ENCODE measurements around the gene PHF12.

The PHF12 gene

GRCh38 chr17:28956112-28956511, 4.8 kb upstream of the PHF12 start:
- no peak for TF ChIP-seq CTCF (IDR thresholded peaks at IDR 0.05; ENCODE audit: insufficient read depth, low read length)
- TF ChIP-seq GABPA (IDR thresholded peaks at IDR 0.05; ENCODE audit: low read depth): no peak
- no peak for TF ChIP-seq REST (IDR thresholded peaks at IDR 0.05; ENCODE audit: insufficient replicate concordance, low read depth)
- no peak for TF ChIP-seq POLR2AphosphoS5 (IDR thresholded peaks at IDR 0.05; ENCODE audit: low read depth)
- no peak for TF ChIP-seq SPI1 (IDR thresholded peaks at IDR 0.05; ENCODE audit: borderline replicate concordance, low read depth)
- no peak for DNase-seq (ENCODE audit: low read depth in 1 of 2, low spot score in 1 of 2)

GRCh38 chr17:28955408-28955807, 4.1 kb upstream of the PHF12 start:
- H3K27me3 ChIP-seq (ENCODE audit: insufficient read depth, poor library complexity, severe bottlenecking): no peaks in the 10 kb centered on the region
- no peak overlapping the region for H3K27ac ChIP-seq (replicated peaks)
- TF ChIP-seq REST (IDR thresholded peaks at IDR 0.05; ENCODE audit: insufficient replicate concordance, low read depth): no peak
- TF ChIP-seq CTCF (IDR thresholded peaks at IDR 0.05; ENCODE audit: insufficient read depth, low read length): no peak
- TF ChIP-seq GABPA (IDR thresholded peaks at IDR 0.05; ENCODE audit: low read depth): no peak
- TF ChIP-seq POLR2AphosphoS5 (IDR thresholded peaks at IDR 0.05; ENCODE audit: low read depth): no peak
- TF ChIP-seq SPI1 (IDR thresholded peaks at IDR 0.05; ENCODE audit: borderline replicate concordance, low read depth): no peak
- no peak overlapping the region for H3K4me3 ChIP-seq (replicated peaks; ENCODE audit: insufficient read depth, low read length)
- DNase-seq (ENCODE audit: low read depth in 1 of 2, low spot score in 1 of 2): no peak

More at GRCh38 chr17:28956112-28956511, 4.8 kb upstream of the PHF12 start:
- H3K27ac ChIP-seq (replicated peaks): no peak overlapping the region
- H3K27me3 ChIP-seq (ENCODE audit: insufficient read depth, poor library complexity, severe bottlenecking): no peaks in the 10 kb centered on the region
- H3K4me3 ChIP-seq (replicated peaks; ENCODE audit: insufficient read depth, low read length): no peak overlapping the region

GRCh38 chr17:28954886-28955285, 3.6 kb upstream of the PHF12 start:
- no peak for DNase-seq (ENCODE audit: low read depth in 1 of 2, low spot score in 1 of 2)
- no peak overlapping the region for H3K4me3 ChIP-seq (replicated peaks; ENCODE audit: insufficient read depth, low read length)
- no peak for TF ChIP-seq SPI1 (IDR thresholded peaks at IDR 0.05; ENCODE audit: borderline replicate concordance, low read depth)
- no peak for TF ChIP-seq REST (IDR thresholded peaks at IDR 0.05; ENCODE audit: insufficient replicate concordance, low read depth)
- TF ChIP-seq CTCF (IDR thresholded peaks at IDR 0.05; ENCODE audit: insufficient read depth, low read length): no peak
- TF ChIP-seq POLR2AphosphoS5 (IDR thresholded peaks at IDR 0.05; ENCODE audit: low read depth): no peak
- TF ChIP-seq GABPA (IDR thresholded peaks at IDR 0.05; ENCODE audit: low read depth): no peak
- no peak overlapping the region for H3K27ac ChIP-seq (replicated peaks)
- H3K27me3 ChIP-seq (ENCODE audit: insufficient read depth, poor library complexity, severe bottlenecking): no peaks in the 10 kb centered on the region

All from HL-60 (cell line).